Stimulated activated CD8-positive, alpha-beta memory T cell treated with anti-CD3 and anti-CD28 coated beads, Interleukin-12 subunit alpha, Interleukin-12 subunit beta, amount 100 ng/mL, for 1 hour (primary cell): ENCODE measurements around the gene PTX4.
"Not testable (repeated sequence)": the region's sequence is repeated elsewhere in the genome, so short reads cannot be mapped to it uniquely, and the experiment has no call there.

Experiments
- DNase-seq: peaks from one replicate; pipeline ENCODE4 v3.0.0-alpha.2; 2020; ENCODE audit warnings: low read depth

The PTX4 gene

GRCh38 chr16:1481906-1482835 lies 6.6 kb downstream of the PTX4 start:
- no peak for DNase-seq

- not testable (repeated sequence) for DNase-seq
Measured at GRCh38 chr16:1478937-1479336, 9.8 kb downstream of the PTX4 start.

DNA sequence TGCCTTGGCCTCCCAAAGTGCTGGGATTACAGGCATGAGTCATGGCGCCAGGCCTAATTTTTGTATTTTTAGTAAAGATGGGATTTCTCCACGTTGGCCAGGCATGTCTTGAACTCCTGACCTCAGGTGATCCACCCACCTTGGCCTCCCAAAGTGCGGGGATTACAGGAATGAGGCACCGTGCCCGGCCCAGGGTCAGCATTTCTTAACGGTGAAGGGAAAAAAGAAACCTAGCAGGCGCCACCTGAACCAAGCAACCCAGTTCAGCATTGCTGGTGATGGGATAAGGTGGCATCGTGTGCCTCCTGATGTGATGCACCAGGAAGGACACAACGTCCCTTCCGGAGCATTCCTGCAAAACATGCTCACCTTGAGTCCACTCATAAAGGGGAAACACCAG lies 11.7 kb downstream of the PTX4 start:
- no peak for DNase-seq

DNA sequence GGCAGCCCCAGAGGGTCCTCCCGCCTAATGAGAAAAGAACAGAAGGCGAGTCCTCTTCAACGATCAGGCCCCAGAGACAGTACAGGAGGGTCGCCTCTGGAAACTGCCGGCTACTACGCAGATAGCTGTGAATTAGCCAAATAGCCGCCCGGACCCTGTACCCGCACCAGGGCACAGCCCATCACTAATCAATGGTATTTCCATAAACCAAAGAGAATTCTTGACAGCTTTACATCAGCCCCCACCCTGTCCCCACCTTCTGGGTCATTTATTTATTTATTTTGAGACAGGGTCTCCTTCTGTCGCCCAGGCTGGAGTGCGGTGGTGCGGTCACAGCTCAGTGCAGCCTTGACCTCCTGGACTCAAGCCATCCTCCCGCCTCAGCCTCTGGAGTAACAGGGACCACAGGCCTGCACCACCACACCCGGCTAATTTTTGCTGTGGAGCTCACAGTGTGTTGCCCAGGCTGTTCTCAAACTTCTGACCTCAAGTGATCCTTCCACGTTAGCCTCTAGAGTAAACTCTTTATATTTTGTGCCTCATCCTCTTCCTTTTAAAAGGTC lies 13.1 kb downstream of the PTX4 start:
- DNase-seq = no peak

DNA sequence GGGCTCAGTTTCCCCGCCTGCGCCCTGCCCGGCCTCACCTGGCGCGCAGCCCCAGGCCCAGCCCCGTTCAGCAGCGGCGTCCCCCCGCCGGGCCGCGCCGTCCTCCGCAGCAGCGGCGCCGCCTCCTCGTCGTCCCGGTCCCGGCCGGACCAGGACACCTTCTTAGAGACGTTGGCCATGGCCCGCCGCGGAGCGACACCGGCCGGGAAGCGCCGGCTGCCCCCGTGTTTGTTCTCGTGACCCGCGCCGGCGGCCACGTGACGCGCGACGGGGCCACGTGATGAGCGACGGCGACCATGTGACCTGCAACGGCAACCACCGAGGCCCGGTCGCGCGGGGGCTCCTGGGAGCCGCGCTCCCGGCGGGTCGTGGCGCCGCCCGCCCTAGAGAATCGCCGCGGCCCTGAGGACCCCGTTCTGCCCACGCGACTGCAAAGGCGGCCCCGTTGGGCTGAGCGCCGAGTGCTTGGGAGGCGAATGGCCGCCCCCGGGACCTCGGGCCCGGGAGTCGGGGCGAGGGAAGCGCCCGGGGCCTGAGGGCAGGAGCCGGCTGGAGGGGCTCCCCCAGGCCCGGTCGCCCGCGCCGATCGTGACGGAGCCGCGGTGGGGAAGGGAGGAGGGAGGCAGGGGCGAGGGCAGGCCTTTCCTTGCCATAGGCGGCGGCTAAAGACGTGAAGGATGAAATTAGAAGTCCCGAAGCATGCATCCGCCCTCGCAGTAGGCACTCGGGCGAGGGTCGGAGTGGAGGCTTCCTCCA lies 13.8 kb downstream of the PTX4 start, which contains the start of gene CLCN7:
Gene CLCN7, minus strand, starts transcription at position 233 of the 756 bp plus-strand sequence. Its CDS starts 54 bp downstream, at position 179.
- peak; percentile 73 for DNase-seq

DNA sequence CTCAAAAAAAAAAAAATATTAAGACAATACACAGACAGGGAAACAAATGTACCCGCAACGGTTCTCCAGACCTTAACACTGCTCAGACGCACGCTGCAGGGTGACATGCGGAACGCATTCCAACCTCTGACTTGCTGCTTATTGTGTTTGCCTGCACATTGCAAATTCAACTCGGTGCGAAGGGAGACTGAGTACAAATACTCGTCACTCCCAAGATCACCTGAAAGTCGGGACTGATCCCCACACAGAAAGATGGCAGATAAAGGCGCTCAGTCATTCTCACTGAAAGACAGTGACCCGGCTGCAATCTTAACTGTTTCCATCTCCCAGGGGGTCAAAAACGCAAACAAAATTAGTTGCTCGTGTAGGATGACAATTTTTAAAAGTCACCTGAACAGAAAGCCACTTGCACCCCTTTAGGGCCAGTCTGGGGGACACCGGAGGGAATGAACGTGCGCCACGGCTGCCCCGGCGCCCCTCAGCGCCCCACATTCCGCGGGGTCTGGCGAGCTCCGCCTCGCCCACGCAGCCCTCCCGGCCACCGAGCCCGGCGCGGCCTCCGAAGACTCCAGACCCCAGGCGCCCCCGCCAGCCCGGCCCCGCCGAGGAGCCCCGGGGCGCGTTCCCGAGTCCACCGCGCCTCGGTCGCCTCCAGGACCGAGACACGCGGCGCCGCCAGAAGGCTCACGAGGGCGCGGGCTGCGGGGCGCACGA lies 14.5 kb downstream of the PTX4 start:
- no peak for DNase-seq

DNA sequence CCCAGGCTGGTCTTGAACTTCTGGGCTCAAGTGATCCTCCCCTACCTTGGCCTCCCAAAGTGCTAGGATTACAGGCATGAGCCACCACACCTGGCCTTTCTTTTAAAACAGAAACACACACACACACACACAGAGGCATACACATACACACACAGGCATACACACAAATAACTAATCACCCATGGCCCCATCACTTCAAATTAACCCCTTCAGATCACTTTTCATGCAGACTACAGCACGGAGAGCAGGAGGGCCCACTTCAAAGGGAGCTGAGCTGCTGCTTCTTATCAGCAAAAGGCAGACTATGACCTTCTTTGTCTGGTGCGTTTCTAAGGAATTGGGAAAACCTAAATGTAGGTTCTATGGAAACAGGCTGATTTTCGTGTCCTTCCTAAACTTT lies 15.8 kb downstream of the PTX4 start:
- DNase-seq = no peak

GRCh38 chr16:1471569-1472194 lies 17.1 kb downstream of the PTX4 start:
- no peak for DNase-seq

DNA sequence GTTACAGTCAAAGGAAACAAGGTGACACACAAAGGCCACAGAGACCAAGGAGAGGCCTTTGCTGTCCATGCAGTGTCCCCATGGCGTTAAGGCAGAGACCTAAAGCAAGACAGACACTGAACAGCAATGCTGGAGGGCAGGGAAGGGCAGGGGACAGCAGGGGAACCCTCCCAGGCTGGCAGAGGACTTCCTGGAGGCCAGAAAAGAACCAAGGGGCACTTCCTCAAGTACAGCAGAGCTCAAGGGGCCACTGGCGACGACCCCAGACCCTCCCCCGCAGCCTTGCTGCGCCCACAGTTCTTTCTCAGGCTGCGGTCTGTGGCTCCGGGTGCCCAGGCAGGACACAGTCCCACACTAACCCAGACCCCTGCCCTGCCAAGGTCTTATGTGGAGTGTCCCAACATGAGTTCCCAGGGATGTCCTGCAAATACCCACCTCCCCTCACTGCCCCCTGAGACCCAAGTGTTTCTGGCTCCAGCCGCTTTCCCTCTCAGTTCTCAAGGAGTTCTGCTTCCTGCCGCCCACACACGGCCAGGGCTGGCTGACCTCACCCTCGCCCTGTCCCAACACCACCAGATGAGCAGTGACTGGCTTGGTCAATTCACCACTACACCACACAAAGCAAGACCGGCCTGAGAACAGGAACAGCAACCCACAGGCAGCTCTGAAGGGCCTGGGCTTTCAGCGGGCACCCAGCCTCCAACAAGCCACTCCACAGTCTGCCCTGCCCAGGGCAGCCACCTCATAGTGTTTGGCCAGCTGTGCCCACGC lies 18.1 kb downstream of the PTX4 start:
- DNase-seq = no peak

DNA sequence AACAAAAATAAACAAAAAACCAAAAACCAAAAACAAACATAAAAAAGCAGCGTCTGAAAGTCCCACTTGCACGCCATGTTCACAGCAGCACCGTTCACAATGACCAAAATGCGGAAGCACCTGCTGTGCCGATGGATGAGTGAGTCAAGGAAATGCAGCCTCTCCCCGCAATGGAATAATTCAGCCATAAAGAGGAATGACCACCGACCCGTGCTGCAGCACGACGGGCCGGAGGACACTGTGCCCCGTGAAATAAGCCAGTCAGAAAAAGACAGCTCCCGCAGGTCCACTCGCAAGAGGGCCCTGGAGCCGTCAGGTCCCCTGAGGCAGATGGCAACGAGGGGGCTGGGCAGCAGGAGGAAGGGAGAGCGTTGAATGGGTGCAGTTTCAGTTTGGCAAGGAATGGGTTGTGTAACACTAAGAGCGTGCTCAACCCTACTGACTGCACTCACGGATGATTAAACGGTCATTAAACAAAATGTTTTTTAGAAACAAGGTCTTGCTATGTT lies 19.0 kb downstream of the PTX4 start:
- DNase-seq = no peak

GRCh38 chr16:1469141-1469540 lies 19.6 kb downstream of the PTX4 start:
- not testable (repeated sequence) for DNase-seq

- no peak for DNase-seq
Measured at GRCh38 chr16:1468426-1468810, 20.3 kb downstream of the PTX4 start.

DNA sequence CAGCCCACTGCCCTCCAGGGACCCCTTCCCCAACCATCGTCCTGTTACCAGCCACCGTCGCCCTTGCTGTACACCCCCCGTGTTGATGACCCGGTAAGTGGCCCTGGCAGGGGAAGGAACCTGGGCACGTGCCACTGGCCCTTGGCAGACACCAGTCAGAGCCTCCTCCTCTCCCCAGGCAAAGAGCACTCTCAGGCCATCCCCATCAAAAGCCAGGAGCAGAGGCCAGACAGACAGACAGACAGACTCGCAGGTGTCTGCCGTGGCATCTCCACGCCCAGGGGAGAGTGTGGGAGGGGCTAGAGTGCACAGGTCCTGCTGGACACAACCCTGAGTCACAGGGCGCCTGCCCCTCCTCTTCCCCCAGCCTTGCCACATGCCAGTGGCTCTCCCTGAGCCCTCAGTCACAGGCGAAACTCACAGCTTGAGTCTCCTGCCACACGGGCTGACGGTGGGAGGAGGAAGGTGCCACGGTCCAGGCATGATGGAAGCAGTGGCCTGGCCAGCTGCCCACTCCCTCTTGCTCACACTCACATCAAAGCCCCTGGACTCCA lies 21.7 kb downstream of the PTX4 start:
- DNase-seq = no peak

- no peak for DNase-seq
Measured at GRCh38 chr16:1466054-1466453, 22.7 kb downstream of the PTX4 start.

- no peak for DNase-seq
Measured at GRCh38 chr16:1465567-1465915, 23.2 kb downstream of the PTX4 start.

GRCh38 chr16:1464894-1465566 lies 23.7 kb downstream of the PTX4 start:
- no peak for DNase-seq

DNA sequence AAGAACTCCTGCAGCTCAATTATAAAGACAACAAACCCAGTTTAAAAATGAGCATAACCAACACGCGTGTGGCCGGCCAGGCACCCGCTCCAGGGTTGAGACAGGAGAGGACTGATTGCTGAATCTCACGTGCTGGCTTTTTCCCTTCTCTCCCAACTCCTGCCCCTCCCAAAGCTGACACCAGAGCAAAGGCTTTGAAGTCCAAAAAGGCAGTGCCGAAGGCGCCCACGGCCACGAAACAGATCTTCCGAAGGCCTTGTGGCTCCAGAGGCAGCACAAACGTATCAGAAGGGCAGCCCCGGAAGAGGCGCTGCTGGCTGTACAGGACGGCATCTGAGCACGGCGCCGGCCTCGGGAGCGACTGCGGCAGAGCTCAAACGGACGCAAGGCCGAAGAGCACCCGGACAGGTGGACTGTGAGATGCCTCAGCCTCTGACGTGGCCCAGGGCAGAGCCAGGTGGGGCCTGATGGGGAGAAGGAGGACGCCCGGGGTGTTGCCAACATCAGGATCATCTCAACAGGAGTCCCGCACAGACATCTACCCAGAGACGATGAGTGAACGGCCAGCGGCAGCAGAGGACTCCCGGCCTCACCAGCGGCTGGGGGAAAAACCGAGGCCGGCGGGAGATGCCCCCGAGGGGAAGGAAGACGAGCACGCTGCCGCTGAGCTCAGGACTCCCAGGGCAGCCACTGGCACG lies 24.4 kb downstream of the PTX4 start:
- no peak for DNase-seq

DNA sequence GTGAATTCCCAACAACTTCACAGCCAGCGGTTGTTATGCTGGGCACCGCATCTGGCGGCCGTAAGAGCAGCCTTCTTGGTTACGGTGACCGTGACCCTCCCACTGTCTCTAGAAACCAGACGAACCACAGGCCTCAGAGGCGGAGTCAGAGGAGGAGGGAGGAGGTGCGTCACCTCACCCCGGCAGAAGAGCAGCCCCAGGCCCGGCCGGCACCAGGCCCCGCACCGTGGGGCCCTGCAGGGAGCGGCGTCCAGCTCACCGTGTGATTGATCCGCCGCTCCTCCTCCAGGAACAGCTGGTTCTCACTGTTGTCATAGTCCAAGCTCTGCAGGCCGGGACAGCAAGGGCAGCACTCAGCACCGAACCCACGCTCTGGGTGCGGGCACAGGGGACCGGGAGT lies 27.6 kb downstream of the PTX4 start:
- no peak for DNase-seq

GRCh38 chr16:1460602-1461138 lies 28.1 kb downstream of the PTX4 start:
- no peak for DNase-seq
